ENCODE data around the gene CYS1. TPM values are rescaled to one million over a fixed set of nuclear protein-coding genes. Genes with fewer than 3 reads are reported as not detected.

CYS1 gene
- total and polyA plus RNA-seq, 11 donors, result 0.42 to 9.1 (median 2.5) TPM

GRCh38 chr2:10079266-10079869 lies 843 bp downstream of the CYS1 start:
- TF ChIP-seq, protein P1, sequence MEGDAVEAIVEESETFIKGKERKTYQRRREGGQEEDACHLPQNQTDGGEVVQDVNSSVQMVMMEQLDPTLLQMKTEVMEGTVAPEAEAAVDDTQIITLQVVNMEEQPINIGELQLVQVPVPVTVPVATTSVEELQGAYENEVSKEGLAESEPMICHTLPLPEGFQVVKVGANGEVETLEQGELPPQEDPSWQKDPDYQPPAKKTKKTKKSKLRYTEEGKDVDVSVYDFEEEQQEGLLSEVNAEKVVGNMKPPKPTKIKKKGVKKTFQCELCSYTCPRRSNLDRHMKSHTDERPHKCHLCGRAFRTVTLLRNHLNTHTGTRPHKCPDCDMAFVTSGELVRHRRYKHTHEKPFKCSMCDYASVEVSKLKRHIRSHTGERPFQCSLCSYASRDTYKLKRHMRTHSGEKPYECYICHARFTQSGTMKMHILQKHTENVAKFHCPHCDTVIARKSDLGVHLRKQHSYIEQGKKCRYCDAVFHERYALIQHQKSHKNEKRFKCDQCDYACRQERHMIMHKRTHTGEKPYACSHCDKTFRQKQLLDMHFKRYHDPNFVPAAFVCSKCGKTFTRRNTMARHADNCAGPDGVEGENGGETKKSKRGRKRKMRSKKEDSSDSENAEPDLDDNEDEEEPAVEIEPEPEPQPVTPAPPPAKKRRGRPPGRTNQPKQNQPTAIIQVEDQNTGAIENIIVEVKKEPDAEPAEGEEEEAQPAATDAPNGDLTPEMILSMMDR (IDR thresholded peaks at IDR 0.05), result no peak
- no peak for TF ChIP-seq POLR2A (IDR thresholded peaks at IDR 0.05)
- peaks cover 0 to 85% (median 14%) of the 10 kb centered on the region in 9 donors for H3K27me3 ChIP-seq
- peaks cover 0 to 29% (median 15%) of the 10 kb centered on the region in 12 donors for H3K4me1 ChIP-seq
- H3K36me3 ChIP-seq, result no peaks in the 10 kb centered on the region
- no peaks in the 10 kb centered on the region for H3K9me3 ChIP-seq
- ATAC-seq (peak; percentile 57 to 85 (median 74)), DNase-seq (peak in 2 of 5 donors; percentile 55 to 62)
- peak overlapping the region in 11 of 12 donors; percentile 29 to 92 (median 87) for H3K27ac ChIP-seq
- WGBS, 4 donors, result 0 to 2% (median 1%) methylated on average over 15 to 53 of the region's 53 CpGs
- H3K4me3 ChIP-seq, result peak overlapping the region; percentile 27 to 75 (median 58)
- intact Hi-C loops (cut with DNase I), result loop anchor here in 1 of 10 donors (10.0 kb wide), 1 partner anchor 585 kb away; no protein-coding TSS in a partner anchor

DNA sequence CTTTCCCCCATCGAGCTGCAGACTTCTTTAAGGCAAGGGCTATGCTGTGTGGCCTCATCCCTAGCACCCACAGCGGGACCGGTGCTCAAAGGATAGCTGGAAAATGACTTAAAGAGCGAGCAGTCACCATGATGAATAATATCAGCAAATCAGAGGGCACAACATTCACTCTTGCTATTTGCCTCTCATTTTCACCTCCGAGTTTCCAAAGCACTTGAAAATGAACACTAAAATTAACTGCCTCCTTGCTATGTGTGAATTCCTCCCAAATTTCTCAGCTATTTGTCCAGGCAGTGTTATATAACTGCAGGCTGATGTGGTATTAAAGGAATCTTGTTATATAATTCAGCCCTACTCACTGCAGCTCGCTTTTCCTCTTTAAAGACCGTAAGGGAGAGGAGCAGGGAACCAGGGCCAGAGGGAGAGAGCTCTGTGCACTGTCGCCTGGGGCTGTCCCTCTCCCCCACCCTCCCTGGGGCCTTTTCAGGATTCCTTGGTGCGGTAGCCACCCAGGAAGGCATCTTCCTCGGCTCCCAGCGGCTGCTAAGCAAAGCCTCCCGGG lies 1.4 kb downstream of the CYS1 start:
- DNase-seq (no peak), ATAC-seq (peak; percentile 19 to 72 (median 40))
- WGBS, 4 donors, result 23 to 31% (median 26%) methylated on average over 12 of the region's 12 CpGs
- peaks cover 0 to 80% (median 14%) of the 10 kb centered on the region in 9 donors for H3K27me3 ChIP-seq
- peak overlapping the region in 10 of 12 donors; percentile 35 to 92 (median 87) for H3K27ac ChIP-seq
- TF ChIP-seq, protein P1 (IDR thresholded peaks at IDR 0.05), result no peak
- no peak for TF ChIP-seq POLR2A (IDR thresholded peaks at IDR 0.05)
- H3K4me3 ChIP-seq, result peak overlapping the region; percentile 27 to 75 (median 58)
- no peaks in the 10 kb centered on the region for H3K9me3 ChIP-seq
- H3K4me1 ChIP-seq, result peaks cover 0 to 29% (median 15%) of the 10 kb centered on the region in 12 donors
- no peaks in the 10 kb centered on the region for H3K36me3 ChIP-seq
- intact Hi-C loops (cut with DNase I), result loop anchor here in 1 of 10 donors (10.0 kb wide), 1 partner anchor 586 kb away; no protein-coding TSS in a partner anchor

GRCh38 chr2:10078001-10078400 lies 2.2 kb downstream of the CYS1 start:
- Histone ChIP-seq H3K27me3 (peaks cover 0 to 72% (median 14%) of the 10 kb centered on the region in 9 donors), H3K4me1 (peaks cover 0 to 24% (median 14%) of the 10 kb centered on the region in 12 donors), H3K9me3 (no peaks in the 10 kb centered on the region), H3K36me3 (no peaks in the 10 kb centered on the region), H3K4me3 (peak overlapping the region in 5 of 12 donors; percentile 51 to 75 (median 65)), H3K27ac (peak overlapping the region in 4 of 12 donors; percentile 87 to 90 (median 88))
- intact Hi-C loops (cut with DNase I), result loop anchor here in 1 of 10 donors (10.0 kb wide), 1 partner anchor 587 kb away; no protein-coding TSS in a partner anchor
- ATAC-seq, result no peak
- DNase-seq, result no peak
- TF ChIP-seq POLR2A (IDR thresholded peaks at IDR 0.05), result no peak
- TF ChIP-seq, protein P1 (IDR thresholded peaks at IDR 0.05), result no peak
- 89 to 93% (median 91%) methylated on average over 7 of the region's 7 CpGs for WGBS, 4 donors

DNA sequence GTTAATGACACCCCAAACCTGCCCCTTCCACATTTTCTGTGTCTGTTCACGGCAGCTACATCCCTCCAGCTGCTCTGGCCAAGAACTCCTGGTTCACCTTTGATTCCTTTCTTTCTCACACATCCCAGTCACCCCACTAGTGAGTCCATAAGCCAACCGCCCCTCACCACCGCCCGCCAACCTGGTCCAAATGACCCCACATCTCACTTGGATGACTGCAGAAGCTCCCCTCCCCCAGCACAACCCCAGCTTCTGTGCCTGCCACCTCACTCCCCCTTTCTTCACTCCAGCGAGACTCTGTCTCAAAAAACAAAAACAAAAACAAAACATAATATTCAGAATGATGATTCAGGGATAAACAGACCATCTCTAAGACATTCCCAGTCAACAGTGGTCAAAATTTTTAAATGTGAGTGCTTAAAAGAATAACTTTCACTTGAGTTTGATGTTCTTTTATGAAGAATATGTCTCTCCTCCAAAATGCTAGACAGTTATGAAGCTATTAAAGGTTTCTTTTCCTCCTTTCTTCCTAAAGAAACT lies 3.2 kb downstream of the CYS1 start:
- Histone ChIP-seq H3K27ac (no peak overlapping the region), H3K9me3 (no peaks in the 10 kb centered on the region), H3K4me3 (no peak overlapping the region), H3K27me3 (peaks cover 0 to 63% (median 14%) of the 10 kb centered on the region in 9 donors), H3K36me3 (no peaks in the 10 kb centered on the region), H3K4me1 (peaks cover 0 to 30% (median 14%) of the 10 kb centered on the region in 12 donors)
- 90 to 91% (median 91%) methylated on average over 5 of the region's 5 CpGs for WGBS, 4 donors
- intact Hi-C loops (cut with DNase I), result loop anchor here in 1 of 10 donors (10.0 kb wide), 1 partner anchor 588 kb away; no protein-coding TSS in a partner anchor
- DNase-seq (no peak), ATAC-seq (no peak)
- TF ChIP-seq, protein P1 (IDR thresholded peaks at IDR 0.05), result no peak
